Aortic smooth muscle cell (primary cell): ENCODE data around the gene MMP14. TPM values are rescaled to one million over a fixed set of nuclear protein-coding genes. Genes with fewer than 3 reads are reported as not detected.

Experiments used
- total RNA-seq: library from RNA; depleted of rRNA; stranded (reverse); fragments of >200 nt; gene quantifications from 2 replicates; pipeline ENCODE4 v1.2.3, GENCODE V29; 2014

The MMP14 gene
- 378 and 489 TPM in 2 replicates for total RNA-seq

DNA sequence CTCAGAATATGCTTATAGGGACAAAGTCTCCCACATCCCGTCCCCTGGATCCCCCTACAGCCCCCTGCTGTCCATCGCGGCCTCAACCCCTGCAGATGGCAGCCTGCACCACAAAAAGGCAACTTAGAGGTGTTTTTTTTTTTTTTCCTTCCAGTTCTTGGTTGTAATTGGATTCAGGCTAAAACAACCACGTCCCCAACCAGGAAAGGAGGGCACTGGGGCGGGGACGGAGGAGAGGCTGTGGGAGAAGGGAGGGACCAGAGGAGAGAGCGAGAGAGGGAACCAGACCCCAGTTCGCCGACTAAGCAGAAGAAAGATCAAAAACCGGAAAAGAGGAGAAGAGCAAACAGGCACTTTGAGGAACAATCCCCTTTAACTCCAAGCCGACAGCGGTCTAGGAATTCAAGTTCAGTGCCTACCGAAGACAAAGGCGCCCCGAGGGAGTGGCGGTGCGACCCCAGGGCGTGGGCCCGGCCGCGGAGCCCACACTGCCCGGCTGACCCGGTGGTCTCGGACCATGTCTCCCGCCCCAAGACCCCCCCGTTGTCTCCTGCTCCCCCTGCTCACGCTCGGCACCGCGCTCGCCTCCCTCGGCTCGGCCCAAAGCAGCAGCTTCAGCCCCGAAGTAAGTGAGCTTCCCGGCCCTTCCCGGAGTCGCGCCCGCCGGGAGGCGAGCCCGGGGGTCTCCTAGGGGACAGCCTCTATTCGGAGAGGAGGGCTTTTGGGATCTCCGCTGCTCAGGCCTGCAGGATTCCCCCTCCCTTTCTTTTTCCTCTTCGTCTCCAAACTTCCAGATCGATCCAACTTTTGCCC lies at the start of gene MMP14:
Gene MMP14, plus strand, starts transcription at position 285 of the 813 bp plus-strand sequence. Its CDS starts 233 bp downstream, at position 518.

DNA sequence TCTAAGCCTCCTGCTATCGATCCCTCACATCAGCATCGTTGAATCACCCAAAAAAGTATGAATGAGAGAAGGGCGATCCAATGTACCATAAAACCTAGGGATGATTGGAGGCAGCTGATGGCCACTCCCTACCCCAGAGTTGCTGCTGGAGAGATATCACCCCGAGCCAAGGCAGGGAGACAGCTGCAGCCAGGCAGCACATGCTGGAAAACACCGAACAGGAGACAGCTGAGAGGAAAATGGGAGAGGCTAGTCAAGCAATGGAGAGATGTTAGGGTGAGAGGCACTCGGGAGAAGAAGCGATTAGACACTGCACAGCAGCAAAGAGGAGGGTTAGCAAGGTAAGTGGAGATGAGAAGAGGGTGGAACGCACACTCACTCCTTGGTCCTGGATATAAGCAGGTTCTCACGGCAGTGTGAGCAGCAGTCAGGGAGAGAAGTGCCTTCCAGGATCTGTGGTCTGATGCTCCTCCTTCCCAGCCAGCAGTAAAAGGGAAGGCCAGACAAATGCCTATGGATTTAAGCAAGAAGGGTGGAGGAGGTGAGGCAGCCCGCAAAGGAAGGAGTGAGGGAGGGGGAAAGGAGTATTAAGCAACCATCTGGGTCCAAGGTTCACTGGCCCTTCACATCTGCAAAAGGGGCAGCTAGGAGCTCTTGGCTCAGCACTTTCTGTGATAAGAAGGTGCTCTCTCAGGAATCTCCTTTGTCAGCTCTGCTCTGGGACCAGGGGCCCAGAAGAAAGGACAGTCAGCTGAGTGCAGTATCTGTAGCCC lies 21.3 kb upstream of the MMP14 start, which contains the start of gene SLC7A7:
Gene SLC7A7, minus strand, starts transcription at position 495 of the 773 bp plus-strand sequence. CDS start 2,037 bp downstream, outside the sequence.

GRCh38 chr14:22829661-22830442 lies 6.5 kb upstream of the MMP14 start, which contains the start of gene MRPL52:
Gene MRPL52 (plus strand): TSS chr14:22829887. CDS start chr14:22829913, 26 bp downstream.

DNA sequence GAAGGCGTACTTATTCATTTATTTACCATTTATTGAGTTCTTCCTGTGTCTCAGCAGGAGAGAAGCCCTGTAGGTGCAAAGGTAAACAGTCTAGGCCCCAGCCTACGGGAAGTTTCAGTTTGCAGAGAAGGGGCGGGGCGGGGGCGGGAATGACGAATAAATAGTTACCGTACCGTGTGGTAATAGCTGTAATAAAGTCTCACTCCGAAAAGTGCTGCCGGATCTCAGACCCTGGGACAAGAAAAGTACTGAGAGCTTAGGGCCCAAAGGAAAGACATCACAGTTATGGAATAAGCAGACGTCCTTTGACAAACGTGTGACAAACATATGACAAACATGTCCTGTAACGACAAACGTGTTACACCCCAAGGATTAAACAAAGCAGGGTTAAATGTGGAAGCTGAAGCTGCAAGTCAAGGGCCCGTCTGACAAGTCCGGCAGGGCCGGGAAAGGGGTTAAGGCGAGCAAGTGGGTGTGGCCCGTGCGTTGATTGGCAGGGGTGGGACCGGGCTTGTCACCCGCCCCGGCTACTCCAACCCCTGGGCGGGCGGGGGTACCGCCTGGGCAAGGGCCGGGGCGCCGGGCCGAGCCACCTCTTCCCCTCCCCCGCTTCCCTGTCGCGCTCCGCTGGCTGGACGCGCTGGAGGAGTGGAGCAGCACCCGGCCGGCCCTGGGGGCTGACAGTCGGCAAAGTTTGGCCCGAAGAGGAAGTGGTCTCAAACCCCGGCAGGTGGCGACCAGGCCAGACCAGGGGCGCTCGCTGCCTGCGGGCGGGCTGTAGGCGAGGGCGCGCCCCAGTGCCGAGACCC lies 35.0 kb downstream of the MMP14 start, which contains the start of gene LRP10:
Gene LRP10, plus strand, starts transcription at position 517 of the 809 bp plus-strand sequence. CDS start 564 bp downstream, outside the sequence.

DNA sequence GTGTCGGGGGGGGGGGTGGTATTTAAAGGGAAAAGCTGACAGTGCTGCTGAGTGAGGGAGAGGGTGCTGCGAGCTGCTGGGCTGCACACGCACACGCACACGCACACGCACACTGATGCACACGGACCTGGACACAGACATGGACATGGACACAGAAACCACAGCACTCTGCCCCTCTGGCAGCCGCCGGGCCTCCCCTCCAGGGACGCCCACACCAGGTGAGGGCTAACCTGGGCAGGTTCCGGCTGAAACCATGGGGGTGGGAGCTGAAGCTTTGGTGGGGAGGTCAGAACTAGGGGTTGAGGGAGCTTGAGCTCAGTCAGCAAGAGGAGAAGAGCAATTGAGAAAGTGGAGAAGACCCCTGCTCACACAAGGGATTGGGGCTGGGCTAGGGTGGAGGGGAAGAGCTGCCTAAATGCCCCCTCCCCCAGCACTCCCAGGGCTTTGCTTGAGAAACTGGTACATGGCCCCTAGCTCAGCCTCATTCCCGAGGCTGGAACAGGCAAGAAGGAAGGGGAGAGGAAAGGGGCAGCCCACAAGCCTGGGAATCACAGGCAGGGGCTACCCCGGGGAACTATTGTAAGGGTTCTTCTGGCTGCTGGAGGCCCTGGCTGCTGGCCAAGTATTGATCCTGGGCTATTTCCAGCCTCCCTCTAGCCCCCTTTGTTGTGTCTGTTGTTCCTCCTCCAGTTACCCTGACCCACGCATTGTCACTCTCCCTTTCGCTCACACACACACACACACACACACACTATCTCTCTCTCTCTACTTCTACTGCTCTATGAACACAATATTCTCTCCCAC lies 47.0 kb downstream of the MMP14 start, which contains the start of gene REM2:
Gene REM2, plus strand, starts transcription at position 50 of the 804 bp plus-strand sequence. Its CDS starts 66 bp downstream, at position 116.

Other genes with a start within 250 kb of the MMP14 start
- 290 and 309 TPM in 2 replicates for gene DAD1, start 247.4 kb upstream of the MMP14 start, total RNA-seq
- 8.1 and 12.5 TPM in 2 replicates for gene ABHD4, start 238.3 kb upstream of the MMP14 start, total RNA-seq
- gene OR6J1, start 192.2 kb upstream of the MMP14 start, total RNA-seq: not detected in 2 replicates
- gene OXA1L, start 69.9 kb upstream of the MMP14 start, total RNA-seq: 39.6 and 59.2 TPM in 2 replicates
- 1.9 and 2.6 TPM in 2 replicates for gene SLC7A7, start 21.1 kb upstream of the MMP14 start, total RNA-seq
- 31.1 and 46.6 TPM in 2 replicates for gene MRPL52, start 6.7 kb upstream of the MMP14 start, total RNA-seq
- gene LRP10, start 35.2 kb downstream of the MMP14 start, total RNA-seq: 56.5 and 78.7 TPM in 2 replicates
- gene REM2, start 46.6 kb downstream of the MMP14 start, total RNA-seq: 0.12 and 0.26 TPM in 2 replicates
- gene RBM23, start 82.6 kb downstream of the MMP14 start, total RNA-seq: 60.1 and 75.9 TPM in 2 replicates
- 35.3 and 59.3 TPM in 2 replicates for gene PRMT5, start 92.8 kb downstream of the MMP14 start, total RNA-seq
- gene HAUS4, start 120.5 kb downstream of the MMP14 start, total RNA-seq: 35.9 and 40.2 TPM in 2 replicates
- 10.7 and 19.0 TPM in 2 replicates for gene AJUBA, start 146.0 kb downstream of the MMP14 start, total RNA-seq
- gene C14orf93, start 173.6 kb downstream of the MMP14 start, total RNA-seq: 6.2 and 7.5 TPM in 2 replicates
- 167 and 209 TPM in 2 replicates for gene PSMB5, start 198.3 kb downstream of the MMP14 start, total RNA-seq
- gene PSMB11, start 205.6 kb downstream of the MMP14 start, total RNA-seq: not detected in 2 replicates
- gene CDH24, start 220.9 kb downstream of the MMP14 start, total RNA-seq: 3.0 and 3.4 TPM in 2 replicates